Uterus (tissue), 2 donors: ENCODE results near the gene GRHL3.

Experiments used
- CTCF ChIP-seq, 4 experiments: fragments of 200-600 bp in 2 of 4; fragments of 450-650 bp in 2 of 4; sonication (generic) in 2 of 4; IDR thresholded peaks; one replicate each; pipeline ENCODE4 v1.5.1; 2016 to 2019; ENCODE audit warnings: antibody characterized with exemption in 4 of 4, mild to moderate bottlenecking in 2 of 4, moderate library complexity in 1 of 4
- POLR2A ChIP-seq, 2 donors: fragments of 450-650 bp; IDR thresholded peaks; one replicate each; pipeline ENCODE4 v1.6.1; 2016; ENCODE audit warnings: antibody characterized with exemption in 2 of 2, mild to moderate bottlenecking in 1 of 2, moderate library complexity in 1 of 2

DNA sequence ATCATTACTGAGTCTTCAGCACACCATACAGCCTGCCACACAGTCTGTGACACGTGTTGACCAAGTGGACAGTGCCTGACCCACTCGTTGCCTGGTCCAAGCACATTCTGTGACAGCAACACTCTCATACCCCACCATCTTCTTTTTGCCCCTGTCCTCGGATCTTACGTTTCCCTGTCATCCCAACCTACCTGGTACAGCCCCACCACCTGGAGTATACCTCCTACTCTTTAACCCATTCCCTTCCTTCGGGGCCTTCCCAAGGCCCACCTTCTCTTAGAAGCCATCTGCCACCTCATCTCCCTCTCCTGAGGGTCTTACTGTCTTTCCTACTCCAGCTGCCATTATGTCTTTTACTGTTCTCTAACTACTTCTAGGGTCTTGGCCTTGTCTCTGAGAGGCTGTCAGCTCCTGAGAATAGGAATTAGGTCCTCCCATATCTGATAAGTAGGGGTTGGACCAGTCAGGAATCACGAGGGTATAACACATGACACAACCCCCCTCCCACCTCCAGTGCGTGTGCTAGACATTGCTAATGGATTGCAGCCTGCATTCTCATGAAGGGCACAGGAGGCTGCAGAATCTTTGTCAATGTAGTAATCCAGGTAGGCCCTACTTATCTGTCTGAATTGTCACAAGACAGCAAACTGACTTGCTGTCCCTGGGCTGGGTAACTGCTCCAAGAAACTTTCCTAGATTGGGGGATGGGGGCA lies 13.0 kb downstream of the GRHL3 start:
- TF ChIP-seq CTCF (IDR thresholded peaks at IDR 0.05) (no peak), POLR2A (IDR thresholded peaks at IDR 0.05) (no peak)
